Endothelial cell of hepatic sinusoid (primary cell): ENCODE data around the gene GJA1.

Experiments used
- in situ Hi-C: cut with HindIII; loops from 2 replicates; pipeline ENCODE4 v1.10.0; 2017; ENCODE audit warnings: low sequenced_read_pairs

The GJA1 gene

DNA sequence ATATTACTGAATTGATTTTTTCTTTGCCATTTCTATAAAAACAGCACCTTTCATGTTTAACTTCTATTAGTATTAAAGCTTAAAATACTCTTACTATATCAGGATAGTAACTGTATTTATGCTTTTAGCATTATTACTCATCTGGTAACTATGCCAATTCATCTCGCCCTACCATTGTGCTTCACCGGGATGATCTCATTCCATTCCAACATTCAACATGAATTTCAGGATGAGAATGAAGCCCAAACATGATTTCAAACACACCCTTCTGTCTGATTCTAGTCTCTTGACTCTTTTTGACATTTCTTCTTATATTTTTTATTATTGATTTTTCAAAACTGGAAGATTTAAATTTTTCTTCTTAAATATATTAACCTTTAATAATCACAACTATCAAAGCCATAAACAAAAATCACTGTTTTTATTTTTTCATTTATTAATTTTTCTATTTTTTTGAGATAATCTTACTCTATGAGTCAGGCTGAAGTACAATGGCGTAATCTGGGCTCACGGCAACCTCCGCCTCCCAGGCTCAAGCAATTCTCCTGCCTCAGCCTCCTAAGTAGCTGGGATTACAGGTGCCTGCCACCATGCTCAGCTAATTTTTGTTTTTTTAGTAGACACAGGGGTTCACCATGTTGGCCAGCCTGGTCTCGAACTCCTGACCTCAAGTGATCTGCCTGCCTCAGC lies 46.7 kb downstream of the GJA1 start:
- in situ Hi-C loops, result no loop called here

DNA sequence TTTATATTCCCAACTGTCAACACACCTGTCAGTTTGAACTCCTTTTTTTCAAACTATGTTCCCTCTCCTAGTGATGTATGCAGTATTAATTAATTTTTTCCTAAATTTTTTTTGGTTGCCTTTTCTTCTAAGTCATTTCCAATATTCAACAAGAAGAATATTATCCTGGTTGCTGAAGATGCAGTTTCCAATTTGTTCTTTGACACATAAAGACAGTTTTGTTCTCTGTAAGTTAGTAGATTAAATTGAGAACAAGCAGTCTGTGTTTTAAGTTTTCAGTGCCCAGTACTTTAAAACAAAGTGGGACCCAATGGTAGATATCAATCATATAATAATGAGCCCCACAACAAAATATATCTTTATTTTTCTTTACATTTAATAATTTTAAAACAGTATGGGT lies 47.3 kb downstream of the GJA1 start:
- in situ Hi-C loops, result no loop called here

DNA sequence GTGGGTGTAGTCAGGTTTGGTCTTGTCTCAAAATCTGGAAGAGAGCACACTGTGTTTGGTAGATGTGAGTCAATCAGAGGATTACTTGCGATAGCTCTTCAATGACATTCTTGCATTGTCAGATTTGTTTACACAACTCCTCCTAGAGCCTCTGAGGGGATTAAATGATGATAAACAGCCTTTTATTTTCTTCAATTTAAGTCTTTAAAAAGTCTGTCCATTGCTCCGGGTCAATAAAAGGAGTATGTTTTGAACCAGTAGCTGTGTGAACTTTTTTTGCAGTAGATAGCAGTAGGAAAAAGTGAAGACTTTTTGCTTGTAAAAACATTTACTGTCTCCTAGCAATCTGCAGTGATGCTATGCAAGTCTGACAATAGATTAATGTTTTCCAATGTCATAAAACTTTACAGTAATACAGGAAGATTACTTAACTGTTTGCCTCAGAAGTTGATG lies 49.9 kb downstream of the GJA1 start:
- in situ Hi-C loops, result loop anchor here (5.0 kb wide), 1 partner anchor 33 kb away; no protein-coding TSS in a partner anchor

DNA sequence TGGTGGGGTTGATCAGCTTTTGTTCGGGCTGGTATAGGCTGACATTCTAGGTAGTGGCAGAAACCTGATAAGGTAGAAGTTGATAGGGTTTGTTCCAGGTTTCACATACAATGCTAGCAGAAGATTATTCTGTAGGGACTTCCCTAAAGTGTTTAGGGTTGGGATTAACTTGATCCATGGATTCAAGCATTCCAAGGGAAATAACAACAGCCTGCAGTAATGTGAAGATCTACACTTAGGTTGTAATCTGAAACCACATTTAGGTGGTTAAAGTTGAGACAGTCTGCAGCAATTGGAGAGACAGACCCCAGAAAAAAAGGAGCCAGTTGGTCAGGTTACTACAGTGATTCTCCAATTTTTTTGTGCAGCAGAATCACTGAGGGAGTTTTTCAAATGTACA lies 56.1 kb downstream of the GJA1 start:
- in situ Hi-C loops, result no loop called here

DNA sequence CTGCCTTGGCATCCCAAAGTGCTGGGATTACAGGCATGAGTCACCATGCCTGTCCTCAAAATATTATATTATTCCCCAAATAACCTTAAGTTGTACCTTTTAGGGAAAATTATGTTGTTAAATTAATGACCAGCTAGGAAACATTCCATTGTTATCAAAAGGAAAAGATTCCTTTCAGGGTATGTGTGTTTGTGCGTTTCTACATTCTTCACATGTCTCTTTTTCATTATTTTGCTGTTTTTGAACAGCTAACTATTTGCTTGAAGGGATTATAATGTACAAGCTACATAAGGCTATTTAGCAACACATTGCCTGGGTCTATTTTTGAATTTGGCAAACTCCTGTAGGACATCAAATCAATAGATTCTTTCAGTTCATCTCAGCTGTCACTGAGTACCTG lies 57.1 kb downstream of the GJA1 start:
- in situ Hi-C loops, result no loop called here

DNA sequence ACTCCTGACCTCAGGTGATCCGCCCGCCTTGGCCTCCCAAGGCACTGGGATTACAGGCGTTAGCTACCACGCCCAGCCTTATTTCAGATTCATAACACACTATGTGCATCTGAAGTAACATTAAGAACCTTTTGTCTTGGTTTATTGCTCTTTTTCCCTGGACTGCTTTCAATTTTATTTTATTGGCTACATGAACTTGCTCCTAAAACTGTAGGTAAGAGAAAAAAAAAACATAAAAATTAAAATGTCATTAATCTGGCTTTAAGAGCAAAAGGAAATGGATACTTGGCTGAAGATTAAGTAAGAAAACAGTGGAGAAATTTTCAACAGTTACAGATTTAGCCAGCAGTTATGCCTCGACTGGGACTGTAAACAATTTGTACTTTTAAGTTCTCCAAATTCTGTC lies 62.5 kb downstream of the GJA1 start:
- in situ Hi-C loops, result no loop called here

DNA sequence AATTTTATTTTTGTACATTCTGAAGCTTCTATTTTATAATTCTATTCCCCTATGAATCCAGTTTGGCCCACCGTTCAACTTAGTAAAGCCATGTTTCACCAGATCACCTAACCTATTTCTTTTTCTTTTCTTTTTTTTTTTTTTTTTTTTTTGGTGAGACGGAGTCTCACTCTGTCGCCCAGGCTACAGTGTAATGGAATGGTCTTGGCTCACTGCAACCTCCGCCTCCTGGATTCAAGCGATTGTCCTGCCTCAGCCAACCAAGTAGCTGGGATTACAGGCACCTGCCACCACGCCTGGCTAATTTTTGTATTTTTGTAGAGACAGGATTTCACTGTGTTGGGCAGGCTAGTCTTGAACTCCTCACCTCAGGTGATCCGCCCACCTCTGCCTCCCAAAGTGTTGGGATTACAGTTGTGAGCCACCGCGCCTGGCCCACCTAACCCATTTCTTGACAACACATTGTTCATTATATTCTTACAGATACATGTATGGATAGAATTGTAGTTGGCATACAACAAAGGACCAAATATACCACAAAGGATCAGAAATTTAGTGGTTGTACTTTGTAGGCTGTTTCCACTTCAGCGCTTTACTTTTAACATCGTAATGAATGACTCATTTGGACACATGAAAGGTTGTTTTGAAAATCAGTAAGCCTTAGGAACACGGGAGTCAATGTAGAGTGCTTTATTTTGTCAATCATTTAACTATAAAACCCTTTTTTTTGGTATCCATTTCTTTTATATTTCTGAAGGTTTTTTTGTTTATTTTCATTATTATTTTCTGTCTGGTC lies 63.2 kb downstream of the GJA1 start:
- in situ Hi-C loops, result no loop called here
